HFFc6 (cell line): ENCODE measurements around the gene NME8. TPM values are rescaled to one million over a fixed set of nuclear protein-coding genes. Genes with fewer than 3 reads are reported as not detected.

Experiments used
- DNase-seq: peaks from one replicate; pipeline ENCODE4 v3.0.0-alpha.2; 2018
- H3K27ac Mint-ChIP-seq: 2 replicates; pipeline ENCODE4 v1.8.0; 2020; ENCODE audit warnings: mild to moderate bottlenecking, mixed read lengths
- H3K27me3 Mint-ChIP-seq: 2 replicates; pipeline ENCODE4 v1.8.0; 2021; ENCODE audit warnings: mild to moderate bottlenecking, moderate library complexity, mixed read lengths; ENCODE audit not compliant: insufficient read depth
- H3K36me3 Mint-ChIP-seq: 2 replicates; pipeline ENCODE4 v1.8.0; 2021; ENCODE audit warnings: low read depth, mixed read lengths
- H3K4me1 Mint-ChIP-seq: 2 replicates; pipeline ENCODE4 v1.8.0; 2020; ENCODE audit warnings: low read depth, mixed read lengths
- H3K4me3 Mint-ChIP-seq: 2 replicates; pipeline ENCODE4 v1.8.0; 2020; ENCODE audit warnings: mild to moderate bottlenecking, moderate library complexity, mixed read lengths
- H3K9me3 Mint-ChIP-seq: 2 replicates; pipeline ENCODE4 v1.8.0; 2020; ENCODE audit warnings: mild to moderate bottlenecking, mixed read lengths
- CTCF ChIP-seq: fragments of 200-600 bp; sonication (generic); IDR thresholded peaks from 2 replicates; pipeline ENCODE4 v1.5.0; 2021; ENCODE audit warnings: antibody characterized with exemption, mild to moderate bottlenecking
- total RNA-seq, 6 experiments: library from RNA; stranded (reverse); fragmentation: NEBNext Ultra II Directional; extraction: Animal tissue kit (Norgen Biotek cat#: 25700); gene quantifications; 2 replicates in 1 of 6; 3 replicates in 5 of 6; pipeline ENCODE4 v1.2.3, GENCODE V29; 2021

NME8 gene
- total RNA-seq, 6 experiments from 2014 or later: not detected

- H3K36me3 Mint-ChIP-seq: no peaks in the 10 kb centered on the region
- H3K4me1 Mint-ChIP-seq: no peaks in the 10 kb centered on the region
- no peak overlapping the region for H3K4me3 Mint-ChIP-seq
- DNase-seq: no peak
- TF ChIP-seq CTCF: no peak
- no peaks in the 10 kb centered on the region; the same call in 1 of the 2 replicates for H3K27me3 Mint-ChIP-seq
- H3K27ac Mint-ChIP-seq: no peak overlapping the region
- H3K9me3 Mint-ChIP-seq: peaks cover 46% of the 10 kb centered on the region
Observed at GRCh38 chr7:37947941-37948210, 99.5 kb downstream of the NME8 start.

Other genes starting within 250 kb of the NME8 start
- not detected for gene GPR141, start 164.8 kb upstream of the NME8 start, total RNA-seq
- gene SFRP4, start 68.2 kb downstream of the NME8 start, total RNA-seq: not detected
- gene EPDR1, start 72.0 kb downstream of the NME8 start, total RNA-seq: not detected